K562 (cell line): ENCODE results near the gene PYHIN1. TPM values are rescaled to one million over a fixed set of nuclear protein-coding genes. Genes with fewer than 3 reads are reported as not detected.

Experiments used
- ATAC-seq: fragments of 200-7000 bp; cut with Tn5 transposase; 3 replicates; pipeline ENCODE4 v1.9.1; 2020; ENCODE audit warnings: moderate library complexity
- BruUV-seq: library from RNA; stranded (reverse); fragments of 400-500 nt; replicated peaks from 2 replicates; lab custom pipeline; 2021; lab: Mats Ljungman, UMichigan
- CTCF ChIA-PET: fragments of 300-600 bp; formaldehyde crosslinking; extraction: SDS; loops from one replicate; lab custom pipeline; 2021; ENCODE audit warnings: low intra/inter-chr PET ratio; lab: Yijun Ruan, JAX
- POLR2A ChIA-PET: fragments of 300-600, 350-650 bp; sonication (Branson Sonifier 250); formaldehyde crosslinking; extraction: SDS; loops from one replicate; lab custom pipeline; 2021; ENCODE audit warnings: antibody characterized with exemption, inconsistent platforms; lab: Yijun Ruan, JAX
- DNase-seq, 4 experiments: peaks; one replicate each; pipeline versions ENCODE4 v3.0.0 to v3.0.0-alpha.2; 2011 to 2018; ENCODE audit warnings: low spot score in 3 of 4, mixed read lengths in 3 of 4; ENCODE audit errors: extremely low read depth in 1 of 4
- FAIRE-seq: peaks from 2 replicates; lab custom pipeline; 2011; peaks lifted over from hg19 to GRCh38; lab: Jason Lieb, UNC
- H2AFZ ChIP-seq: 2 replicates; pipeline ENCODE4 v1.6.0; 2011; ENCODE audit warnings: low read depth, low read length, control low read depth, inconsistent platforms
- H3K27ac ChIP-seq: fragments of 200-600 bp; 3 replicates; pipeline ENCODE4 v1.8.0; 2011; ENCODE audit warnings: low read depth, mild to moderate bottlenecking, control low read depth, inconsistent platforms, low read length, moderate library complexity, mixed read lengths; ENCODE audit errors: extremely low read depth
- H3K27me3 ChIP-seq, 2 experiments: fragments of 300-600 bp in 1 of 2; 2 replicates in 1 of 2; 3 replicates in 1 of 2; pipeline versions ENCODE4 v1.6.0 to v1.8.0; 2011; ENCODE audit warnings: inconsistent platforms in 2 of 2, low read length in 2 of 2, mild to moderate bottlenecking in 1 of 2, mixed read lengths in 1 of 2, moderate library complexity in 1 of 2; ENCODE audit not compliant: control insufficient read depth in 2 of 2, insufficient read depth in 2 of 2
- H3K36me3 ChIP-seq: fragments of 300-600 bp; 3 replicates; pipeline ENCODE4 v1.8.0; 2011; ENCODE audit warnings: mild to moderate bottlenecking, low read length, inconsistent platforms; ENCODE audit not compliant: control insufficient read depth, insufficient read depth
- H3K4me1 ChIP-seq, 2 experiments: fragments of 200-600 bp in 1 of 2; replicated peaks in 1 of 2; 2 replicates in 1 of 2; 3 replicates in 1 of 2; pipeline versions ENCODE4 v1.5.1 to v1.8.0; 2011; ENCODE audit warnings: inconsistent platforms in 2 of 2, low read length in 2 of 2, mild to moderate bottlenecking in 1 of 2, mixed read lengths in 1 of 2, moderate library complexity in 1 of 2; ENCODE audit not compliant: control insufficient read depth in 2 of 2, insufficient read depth in 2 of 2
- H3K4me2 ChIP-seq: 2 replicates; pipeline ENCODE4 v1.6.1; 2011; ENCODE audit warnings: low read length, control low read depth, inconsistent platforms, mixed read lengths; ENCODE audit not compliant: insufficient read depth
- H3K4me3 ChIP-seq: fragments of 200-600 bp; sonication (generic), shearing (Covaris generic); 2 replicates; pipeline ENCODE4 v1.5.1; 2016; ENCODE audit warnings: control low read depth, inconsistent platforms
- H3K79me2 ChIP-seq: fragments of 200-600 bp; 3 replicates; pipeline ENCODE4 v1.8.0; 2011; ENCODE audit warnings: low read length, inconsistent platforms; ENCODE audit not compliant: control insufficient read depth, insufficient read depth
- H3K9ac ChIP-seq, 2 experiments: 2 replicates each; pipeline versions ENCODE4 v1.6.0 to v1.6.1; 2011; ENCODE audit warnings: low read depth in 2 of 2, low read length in 2 of 2, control low read depth in 1 of 2, inconsistent platforms in 1 of 2, mild to moderate bottlenecking in 1 of 2, mixed read lengths in 1 of 2; ENCODE audit not compliant: insufficient read depth in 1 of 2
- H3K9me1 ChIP-seq: one replicate; pipeline ENCODE4 v1.6.0; 2011; ENCODE audit warnings: inconsistent platforms, mild to moderate bottlenecking, low read length, moderate library complexity; ENCODE audit not compliant: control insufficient read depth, insufficient read depth
- H3K9me3 ChIP-seq: replicated peaks from 2 replicates; pipeline ENCODE4 v1.5.1; 2011; ENCODE audit warnings: low read depth, low read length, inconsistent platforms; ENCODE audit not compliant: control insufficient read depth, insufficient read depth
- H4K20me1 ChIP-seq: replicated peaks from 2 replicates; pipeline ENCODE4 v1.6.1; 2011; ENCODE audit warnings: low read length, inconsistent platforms, mixed read lengths; ENCODE audit not compliant: control insufficient read depth, insufficient read depth
- ARNT ChIP-seq, 2 experiments: fragments of 450-650 bp; IDR thresholded peaks; 2 replicates each; pipeline ENCODE4 v1.6.1; 2016; ENCODE audit warnings: mild to moderate bottlenecking in 1 of 2
- ATF6 ChIP-seq: sonication (generic); formaldehyde crosslinking; IDR thresholded peaks from 2 replicates; pipeline ENCODE4 v1.4.0; 2020; ENCODE audit warnings: mild to moderate bottlenecking, missing genetic modification reagents
- CEBPB ChIP-seq: fragments of 450-650 bp; IDR thresholded peaks from 2 replicates; pipeline ENCODE4 v1.6.1; 2016; ENCODE audit warnings: missing genetic modification characterization, missing compliant biosample characterization
- ETV1 ChIP-seq: fragments of 450-650 bp; conservative IDR thresholded peaks from 2 replicates; pipeline ENCODE4 v1.6.1; 2016; ENCODE audit warnings: missing genetic modification characterization, control low read depth, low read depth, missing compliant biosample characterization
- MTA1 ChIP-seq: fragments of 450-650 bp; IDR thresholded peaks from 2 replicates; pipeline ENCODE4 v1.6.1; 2017; ENCODE audit warnings: borderline replicate concordance
- POLR3G ChIP-seq: IDR thresholded peaks from 2 replicates; pipeline ENCODE4 v1.6.1; 2011; ENCODE audit not compliant: insufficient read length, insufficient replicate concordance; ENCODE audit errors: extremely low read depth
- WGBS: fragments of 100-300 bp; shearing (Covaris generic); methylation state at CpG from one replicate; pipeline ENCODE4 v1.1.6; 2016; ENCODE audit warnings: low coverage, mixed read lengths; ENCODE audit not compliant: insufficient coverage; ENCODE audit errors: missing lambda C conversion rate; 5-methylcytosine and 5-hydroxymethylcytosine counted together
- in situ Hi-C: fragments of 300-500 bp; cut with MboI; formaldehyde crosslinking; loops from 4 replicates; pipeline ENCODE4 v1.15.0; 2018; ENCODE audit warnings: inconsistent platforms, mixed read lengths
- intact Hi-C: fragments of 100-400 bp; cut with micrococcal nuclease; formaldehyde crosslinking; loops from 2 replicates; pipeline ENCODE4 v1.14.2; 2022
- polyA plus RNA-seq, 8 experiments: library from polyadenylated mRNA; depleted of rRNA in 4 of 8; stranded (reverse) in 5 of 8; unstranded in 3 of 8; fragments of >200 nt; fragmentation: Nextera tagmentation in 2 of 8; fragmentation: Illumina TruSeq in 1 of 8; extraction: Ambion mirVana in 2 of 8; extraction: Trizol in 1 of 8; gene quantifications; 2 replicates each; pipeline versions ENCODE4 v1.2.1 to v1.2.3, GENCODE V29; 2011 to 2014; ENCODE audit warnings: inconsistent platforms in 1 of 8, missing spikeins in 1 of 8
- total RNA-seq, 7 experiments: library from RNA; depleted of rRNA in 6 of 7; stranded (reverse); fragments of >200 nt in 6 of 7; fragmentation: Illumina TruSeq in 2 of 7; extraction: Trizol in 2 of 7; gene quantifications; 2 replicates each; pipeline versions ENCODE4 v1.2.1 to v1.2.3, GENCODE V29; 2011 to 2021; ENCODE audit warnings: low replicate concordance in 1 of 7

PYHIN1 gene
- total and polyA plus RNA-seq, 9 of the 15 experiments (the other 6 are each of a cell fraction or from before 2014, with no cell fraction given): not detected

DNA sequence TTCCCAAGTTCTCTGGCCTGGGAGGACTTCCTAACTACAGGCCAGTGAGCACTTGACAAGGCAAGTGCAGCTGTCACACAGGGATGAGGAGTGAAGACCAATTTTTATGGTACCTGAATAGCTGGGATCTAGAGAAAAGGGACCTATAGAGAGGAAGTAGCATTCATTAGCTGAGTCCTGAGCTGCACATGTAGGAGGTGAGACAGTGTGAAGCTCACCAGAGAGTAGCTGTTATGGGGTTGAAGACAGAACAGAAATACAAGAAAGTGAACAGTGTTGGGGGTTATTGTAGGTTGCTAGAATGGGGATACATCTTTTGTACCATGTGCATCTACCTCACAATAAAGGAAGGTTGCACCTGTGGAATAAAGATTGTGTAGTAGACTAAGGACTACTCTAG, 37.7 kb upstream of the PYHIN1 start (continued):
- TF ChIP-seq ATF6 (CRISPR knock-in tag) (no peak), CEBPB (no peak)

GRCh38 chr1:158898722-158899121, 32.6 kb upstream of the PYHIN1 start:
- no CpG with 5 or more reads among the region's 2 CpGs for WGBS
- in situ Hi-C loops: no loop called here
- no TSS peak for BruUV-seq

More at GRCh38 chr1:158898722-158899121, 32.6 kb upstream of the PYHIN1 start:
- ATAC-seq: no peak
- no peaks in the 10 kb centered on the region for H3K79me2 ChIP-seq
- H3K36me3 ChIP-seq: no peaks in the 10 kb centered on the region
- no peaks in the 10 kb centered on the region for H3K9me1 ChIP-seq
- FAIRE-seq: no peak
- H3K27ac ChIP-seq: no peak overlapping the region
- DNase-seq: no peak
- no peaks in the 10 kb centered on the region for H3K27me3 ChIP-seq
- no peak overlapping the region for H2AFZ ChIP-seq
- ChIA-PET CTCF (no interaction called here), POLR2A (no interaction called here)
- H3K4me3 ChIP-seq: no peak overlapping the region
- no peaks in the 10 kb centered on the region for H3K4me1 ChIP-seq
- no peak for TF ChIP-seq ARNT (IDR thresholded peaks at IDR 0.05)
- TF ChIP-seq MTA1: no peak
- TF ChIP-seq ETV1 (tag): no peak
- TF ChIP-seq POLR3G: no peak
- H3K9ac ChIP-seq: no peak overlapping the region
- no peak overlapping the region for H3K4me2 ChIP-seq
- intact Hi-C loops: no loop called here
- no peaks in the 10 kb centered on the region for H3K9me3 ChIP-seq
- H4K20me1 ChIP-seq: no peaks in the 10 kb centered on the region
